ENCODE data around the gene TARS1.

- no peak for TF ChIP-seq CTCF (conservative IDR thresholded peaks at IDR 0.05)
- TF ChIP-seq ZFX (IDR thresholded peaks at IDR 0.05) = no peak
Observed at GRCh38 chr5:33401482-33402390, 39.0 kb upstream of the TARS1 start.

Measured in C4-2B (cell line).